ENCODE measurements around the gene TMBIM4. TPM values are rescaled to one million over a fixed set of nuclear protein-coding genes. Genes with fewer than 3 reads are reported as not detected.

Gene TMBIM4
- total and polyA plus RNA-seq, 8 donors = 56.4 to 106 (median 64.1) TPM

- intact Hi-C loops (cut with DNase I) = no loop called here
- no peak for ATAC-seq
- no peak for FAIRE-seq
These were observed 3.2 kb downstream of the TMBIM4 start for GRCh38 chr12:66166561-66166960.

GRCh38 chr12:66165141-66165540 is 4.7 kb downstream of the TMBIM4 start:
- Histone ChIP-seq H3K4me3 (no peak overlapping the region), H3K27me3 (no peaks in the 10 kb centered on the region), H3K9me3 (no peaks in the 10 kb centered on the region), H3K4me1 (peaks cover 0 to 10% (median 10%) of the 10 kb centered on the region in 3 donors), H3K36me3 (no peaks in the 10 kb centered on the region), H3K27ac (no peak overlapping the region)
- DNase-seq (no peak), FAIRE-seq (no peak), ATAC-seq (no peak)
- WGBS, 2 donors = 97 to 100% methylated on average over 2 of the region's 2 CpGs
- intact Hi-C loops (cut with DNase I) = no loop called here
- no peak for TF ChIP-seq CTCF (IDR thresholded peaks at IDR 0.05)

More at GRCh38 chr12:66166561-66166960, 3.2 kb downstream of the TMBIM4 start:
- 86 to 94% methylated on average over 2 of the region's 2 CpGs for WGBS, 2 donors
- peaks cover 0 to 10% (median 10%) of the 10 kb centered on the region in 3 donors for H3K4me1 ChIP-seq
- H3K9me3 ChIP-seq = no peaks in the 10 kb centered on the region
- no peak overlapping the region for H3K4me3 ChIP-seq
- H3K36me3 ChIP-seq = no peaks in the 10 kb centered on the region
- H3K27me3 ChIP-seq = no peaks in the 10 kb centered on the region
- DNase-seq = no peak
- no peak overlapping the region for H3K27ac ChIP-seq
- TF ChIP-seq CTCF (IDR thresholded peaks at IDR 0.05) = no peak

GRCh38 chr12:66164349-66164821 is 5.4 kb downstream of the TMBIM4 start:
- Histone ChIP-seq H3K27me3 (no peaks in the 10 kb centered on the region), H3K4me3 (no peak overlapping the region), H3K9me3 (no peaks in the 10 kb centered on the region), H3K27ac (no peak overlapping the region), H3K36me3 (no peaks in the 10 kb centered on the region), H3K4me1 (peaks cover 0 to 10% (median 10%) of the 10 kb centered on the region in 3 donors)
- 90 to 92% methylated on average over 3 of the region's 3 CpGs for WGBS, 2 donors
- no peak for TF ChIP-seq CTCF (IDR thresholded peaks at IDR 0.05)
- no peak for DNase-seq
- ATAC-seq = no peak
- FAIRE-seq = no peak
- intact Hi-C loops (cut with DNase I) = no loop called here

GRCh38 chr12:66163289-66163688 is 6.5 kb downstream of the TMBIM4 start:
- H3K4me1 ChIP-seq = peaks cover 0 to 5% (median 5%) of the 10 kb centered on the region in 3 donors
- DNase-seq (no peak), FAIRE-seq (no peak), ATAC-seq (no peak)
- H3K27me3 ChIP-seq = no peaks in the 10 kb centered on the region
- H3K9me3 ChIP-seq = no peaks in the 10 kb centered on the region
- no peak overlapping the region for H3K27ac ChIP-seq
- TF ChIP-seq CTCF (IDR thresholded peaks at IDR 0.05) = no peak
- intact Hi-C loops (cut with DNase I) = no loop called here
- no peak overlapping the region for H3K4me3 ChIP-seq
- no peaks in the 10 kb centered on the region for H3K36me3 ChIP-seq
- 56 to 69% methylated on average over 4 of the region's 4 CpGs for WGBS, 2 donors

GRCh38 chr12:66162701-66163100 is 7.1 kb downstream of the TMBIM4 start:
- no peaks in the 10 kb centered on the region for H3K36me3 ChIP-seq
- FAIRE-seq = no peak
- no peaks in the 10 kb centered on the region for H3K27me3 ChIP-seq
- TF ChIP-seq CTCF (IDR thresholded peaks at IDR 0.05) = no peak
- H3K9me3 ChIP-seq = no peaks in the 10 kb centered on the region
- 90 to 93% methylated on average over 2 of the region's 2 CpGs for WGBS, 2 donors
- H3K4me3 ChIP-seq = no peak overlapping the region
- no peak overlapping the region for H3K27ac ChIP-seq
- ATAC-seq = no peak
- H3K4me1 ChIP-seq = peaks cover 0 to 3% (median 0%) of the 10 kb centered on the region in 3 donors
- intact Hi-C loops (cut with DNase I) = no loop called here
- no peak for DNase-seq

All from pancreas (tissue), 10 donors.